T47D (cell line): Measurements from ENCODE around the gene ABCB7.
"Not testable (repeated sequence)": the region's sequence is repeated elsewhere in the genome, so short reads cannot be mapped to it uniquely, and the experiment has no call there.

Experiments
- DNase-seq, 2 experiments: peaks; one replicate each; pipeline versions ENCODE4 v3.0.0 to v3.0.0-alpha.2; 2011 to 2012; ENCODE audit warnings: low read depth in 1 of 2, low spot score in 1 of 2
- JUND ChIP-seq: IDR thresholded peaks from 2 replicates; pipeline ENCODE4 v1.6.1; 2012; ENCODE audit warnings: low read depth
- in situ Hi-C: cut with HindIII; loops from 2 replicates; pipeline ENCODE4 v1.10.0; 2016; ENCODE audit warnings: low sequenced_read_pairs, low pct_unique_long_range_greater_than_20kb

ABCB7 gene

GRCh38 chrX:75071334-75071733 lies 84.7 kb downstream of the ABCB7 start:
- in situ Hi-C loops, result no loop called here
- no peak for TF ChIP-seq JUND
- DNase-seq, result no peak

GRCh38 chrX:75067931-75068330 lies 88.2 kb downstream of the ABCB7 start:
- no peak for DNase-seq
- TF ChIP-seq JUND, result no peak
- in situ Hi-C loops, result no loop called here

- DNase-seq, result no peak
- in situ Hi-C loops, result no loop called here
- TF ChIP-seq JUND, result no peak
These were observed 94.4 kb downstream of the ABCB7 start for GRCh38 chrX:75061701-75062100.

DNA sequence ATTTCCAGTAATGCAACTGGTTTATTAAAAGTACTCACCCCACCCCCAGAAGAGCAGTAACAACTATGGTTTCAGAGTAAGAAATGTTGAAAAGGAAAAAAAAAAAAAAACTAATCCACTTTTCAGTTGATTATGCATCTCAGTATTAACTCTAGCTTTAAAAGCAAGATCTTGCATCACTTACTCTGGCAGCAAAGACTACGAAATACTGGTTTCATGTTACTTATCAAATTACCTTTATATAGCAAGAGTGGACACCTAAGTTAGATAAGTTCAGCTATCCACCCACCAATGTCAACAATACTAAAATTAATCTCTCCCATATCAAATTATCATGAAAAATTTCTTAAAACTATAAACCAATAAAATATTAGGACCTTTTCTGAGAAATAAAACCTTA lies 105.0 kb downstream of the ABCB7 start:
- in situ Hi-C loops, result no loop called here
- DNase-seq, result no peak
- no peak for TF ChIP-seq JUND

DNA sequence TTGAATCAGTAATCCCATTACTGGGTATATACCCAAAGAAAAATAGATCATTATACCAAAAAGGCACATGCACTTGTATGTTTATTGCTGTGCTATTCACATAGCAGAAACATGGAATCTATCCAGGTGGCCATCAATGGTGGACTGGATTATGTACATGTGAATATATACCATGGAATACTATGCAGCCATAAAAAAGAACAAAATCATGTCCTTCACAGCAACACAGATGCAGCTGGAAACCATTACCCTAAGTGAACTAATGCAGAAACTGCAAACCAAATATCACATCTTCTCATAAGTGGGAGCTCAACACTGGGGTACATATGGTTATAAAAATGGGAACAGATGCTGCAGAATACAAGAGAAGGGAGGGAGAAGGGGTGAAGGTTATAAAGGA lies 110.7 kb downstream of the ABCB7 start:
- no peak for DNase-seq
- in situ Hi-C loops, result no loop called here
- TF ChIP-seq JUND, result no peak

GRCh38 chrX:75044142-75044541 lies 111.9 kb downstream of the ABCB7 start:
- DNase-seq, in situ Hi-C loops: not testable (repeated sequence)

GRCh38 chrX:75038925-75039324 lies 117.2 kb downstream of the ABCB7 start:
- TF ChIP-seq JUND, result no peak
- peak in 1 of 2 experiments; percentile 42 for DNase-seq

More at GRCh38 chrX:75038925-75039324, 117.2 kb downstream of the ABCB7 start:
- in situ Hi-C loops, result no loop called here
